Fibroblast of the conjunctiva (primary cell): Measurements from ENCODE around the gene TBCK.
"Not testable (repeated sequence)": the region's sequence is repeated elsewhere in the genome, so short reads cannot be mapped to it uniquely, and the experiment has no call there.

Experiments
- DNase-seq: peaks from one replicate; pipeline ENCODE4 v3.0.0-alpha.2; 2010; ENCODE audit warnings: low read depth

TBCK gene

GRCh38 chr4:106321168-106321567 is 5.2 kb upstream of the TBCK start:
- DNase-seq: not testable (repeated sequence)

DNA sequence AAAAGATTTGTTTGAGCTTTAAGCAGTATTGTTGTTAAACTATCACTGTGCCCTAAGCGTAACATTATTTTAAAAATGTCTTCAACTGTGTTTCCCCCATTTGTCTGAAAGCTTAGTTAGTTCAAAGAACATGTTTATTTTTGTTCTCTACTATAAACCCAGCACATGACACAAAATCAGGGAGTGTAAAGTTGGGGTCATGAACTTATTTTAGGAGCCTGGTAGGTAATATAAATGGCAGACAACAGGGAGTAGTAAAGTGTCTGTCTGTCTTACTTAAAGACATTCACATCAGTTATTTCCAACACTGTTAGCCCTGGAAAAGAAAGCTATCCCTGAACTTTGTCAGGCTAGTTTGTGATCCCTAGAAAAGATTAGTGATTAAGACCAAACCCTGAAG is 4.2 kb upstream of the TBCK start:
- no peak for DNase-seq

DNA sequence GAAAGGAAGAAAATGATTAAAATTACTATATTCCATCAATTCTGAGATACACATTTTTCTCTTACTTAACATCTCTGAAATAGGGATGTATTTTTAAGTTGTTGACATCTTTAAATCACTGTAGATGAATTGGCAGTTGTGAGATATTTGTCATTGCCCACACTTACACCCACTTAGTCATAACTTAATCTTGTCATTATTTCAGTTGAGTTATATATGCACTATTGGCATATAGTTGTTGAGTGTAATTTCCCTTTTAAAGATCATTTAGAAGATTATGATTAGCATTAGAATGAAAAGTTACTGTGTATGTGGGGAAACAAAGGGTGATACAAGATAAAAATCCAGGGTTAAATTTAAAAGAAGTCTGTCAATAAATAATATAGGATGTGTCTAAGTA is 2.5 kb upstream of the TBCK start:
- no peak for DNase-seq

DNA sequence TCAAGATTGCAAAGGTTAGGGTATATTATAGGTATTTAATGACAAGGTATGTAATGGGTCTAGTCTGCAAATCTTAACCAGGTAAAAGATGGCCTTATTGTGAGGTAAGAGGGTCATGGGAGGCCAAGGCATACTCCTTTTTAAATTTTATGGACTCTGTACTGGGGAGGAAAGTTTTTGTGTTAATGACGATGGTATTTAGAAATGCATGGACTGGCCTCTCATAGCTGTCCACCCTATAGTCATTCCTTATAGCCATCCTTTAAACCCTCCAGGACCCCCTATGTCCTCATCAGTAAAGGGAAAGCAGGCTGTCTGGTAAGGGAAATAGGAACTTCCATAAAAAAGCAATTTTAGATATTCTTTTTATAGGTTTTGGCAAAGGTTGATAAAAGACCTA is 1.8 kb upstream of the TBCK start:
- no peak for DNase-seq

GRCh38 chr4:106316773-106317409 is 882 bp upstream of the TBCK start:
- DNase-seq: no peak

- DNase-seq: no peak
Measured at GRCh38 chr4:106315476-106315967, 487 bp downstream of the TBCK start.

DNA sequence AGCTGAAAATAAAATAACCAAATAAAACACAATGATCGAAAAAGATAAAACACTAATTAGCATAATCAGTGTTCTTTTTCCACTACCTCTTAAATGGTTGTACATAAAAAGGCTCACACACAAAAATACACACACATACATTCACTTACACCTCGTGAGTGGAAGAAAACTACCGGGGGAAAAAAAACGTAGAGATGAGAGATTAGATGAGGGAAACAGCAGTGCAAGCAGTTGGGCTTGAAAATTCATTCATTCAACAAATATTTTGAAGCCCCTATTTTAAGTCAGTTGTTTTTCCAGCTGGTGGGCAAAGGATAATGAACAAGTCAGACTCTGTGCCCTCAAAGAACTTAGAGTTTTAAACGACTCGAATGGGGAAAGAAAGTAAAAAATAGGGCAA is 1.0 kb downstream of the TBCK start:
- DNase-seq: no peak

DNA sequence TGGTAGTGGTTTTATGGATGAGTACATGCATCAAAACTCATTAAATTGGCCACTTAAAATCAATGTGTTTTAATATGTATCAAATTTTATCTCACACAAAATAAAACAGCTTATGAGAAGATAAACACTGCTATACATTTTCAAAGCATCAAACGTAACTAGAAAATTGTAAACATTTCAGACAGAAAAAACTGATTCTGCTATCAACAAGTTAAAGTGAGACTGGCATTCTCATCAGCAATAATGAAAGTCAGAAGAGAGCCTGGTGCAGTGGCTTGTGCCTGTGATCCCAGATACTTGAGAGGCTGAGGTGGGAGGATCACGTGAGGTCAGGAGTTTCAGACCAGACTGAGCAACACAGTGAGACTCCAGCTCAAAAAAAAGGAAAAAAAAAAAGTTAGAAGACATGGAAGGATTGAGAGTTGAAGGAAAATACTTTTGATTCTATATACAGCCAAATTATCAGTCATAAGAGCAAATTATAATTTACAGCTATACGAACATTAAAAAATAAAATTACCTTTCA is 2.9 kb downstream of the TBCK start:
- DNase-seq: no peak

- DNase-seq: no peak
Measured at GRCh38 chr4:106312377-106312776, 3.6 kb downstream of the TBCK start.

GRCh38 chr4:106306561-106306960 is 9.4 kb downstream of the TBCK start:
- no peak for DNase-seq

- no peak for DNase-seq
Measured at GRCh38 chr4:106305435-106306055, 10.5 kb downstream of the TBCK start.

DNA sequence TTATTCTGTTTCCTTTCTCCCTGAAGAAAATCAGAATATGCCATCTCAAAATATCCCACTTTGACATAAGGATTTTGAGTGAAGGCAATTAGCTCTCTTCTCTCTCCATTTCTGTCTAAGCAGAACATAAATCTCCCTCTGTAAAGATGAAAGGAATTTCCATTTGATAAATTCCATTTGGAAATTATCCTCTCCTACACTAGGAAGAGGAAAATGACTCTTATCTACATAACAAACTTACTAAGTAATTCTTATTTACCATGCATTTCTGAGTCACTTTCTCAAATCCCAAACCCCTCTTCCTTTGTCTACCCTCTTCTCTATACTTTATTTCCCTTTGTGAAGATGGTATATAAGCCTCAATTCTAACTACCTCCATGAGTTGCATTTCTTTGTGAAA is 11.4 kb downstream of the TBCK start:
- no peak for DNase-seq

GRCh38 chr4:106303548-106304281 is 12.3 kb downstream of the TBCK start:
- DNase-seq: no peak

GRCh38 chr4:106302062-106302438 is 14.0 kb downstream of the TBCK start:
- DNase-seq: no peak

GRCh38 chr4:106301393-106302061 is 14.5 kb downstream of the TBCK start:
- DNase-seq: peak; percentile 17

GRCh38 chr4:106299977-106300376 is 16.0 kb downstream of the TBCK start:
- DNase-seq: no peak

GRCh38 chr4:106297245-106298035 is 18.6 kb downstream of the TBCK start:
- DNase-seq: no peak

- DNase-seq: no peak
Measured at GRCh38 chr4:106294062-106294461, 21.9 kb downstream of the TBCK start.

DNA sequence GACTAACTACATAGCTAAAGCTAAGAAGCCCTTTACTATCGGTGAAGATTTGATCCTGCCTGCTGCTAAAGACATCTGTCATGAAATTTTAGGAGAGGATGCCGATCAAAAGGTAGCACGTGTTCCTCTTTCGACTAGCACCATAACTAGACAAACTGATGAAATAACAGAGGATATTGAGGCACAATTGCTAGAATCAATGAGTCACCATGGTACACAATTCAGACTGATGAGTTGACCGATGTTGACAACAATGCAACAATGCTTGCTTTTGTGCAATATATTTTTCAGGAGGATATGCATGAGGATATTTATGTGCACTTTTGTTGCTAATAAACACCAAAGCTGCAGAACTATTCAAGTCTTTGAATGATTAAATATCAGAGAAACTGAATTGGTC is 24.3 kb downstream of the TBCK start:
- DNase-seq: no peak

DNA sequence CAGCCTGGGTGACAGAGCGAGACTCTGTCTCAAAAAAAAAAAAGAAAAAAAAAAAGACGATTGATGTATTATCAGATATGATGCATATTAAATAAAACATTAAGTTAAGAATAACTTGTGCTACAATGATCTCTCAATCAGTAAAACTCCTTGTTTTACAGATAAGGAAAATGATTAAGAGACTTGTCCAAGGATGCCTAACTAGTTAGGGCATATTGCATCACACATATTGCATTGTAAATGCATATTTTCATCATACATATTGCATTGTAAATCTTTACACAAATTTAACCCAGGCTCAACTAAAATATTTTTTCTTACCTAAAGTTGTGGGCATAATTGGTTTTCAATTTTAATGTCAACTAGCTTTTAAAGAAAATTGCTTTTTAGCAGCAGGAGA is 26.3 kb downstream of the TBCK start:
- no peak for DNase-seq

GRCh38 chr4:106287353-106287969 is 28.5 kb downstream of the TBCK start:
- peak; percentile 78 for DNase-seq
